DND-41 (cell line): ENCODE data around the gene DNMT3L.

Source experiments
- CTCF ChIP-seq: IDR thresholded peaks from 2 replicates; pipeline ENCODE4 v1.5.1; 2012; ENCODE audit warnings: borderline replicate concordance, low read length, moderate library complexity, mild to moderate bottlenecking; ENCODE audit not compliant: poor library complexity, severe bottlenecking; ENCODE audit errors: extremely low read depth
- EZH2 ChIP-seq: IDR thresholded peaks from 3 replicates; pipeline ENCODE4 v1.6.1; 2012; ENCODE audit warnings: borderline replicate concordance, low read depth, mild to moderate bottlenecking, moderate library complexity, low read length, inconsistent platforms; ENCODE audit not compliant: severe bottlenecking

DNA sequence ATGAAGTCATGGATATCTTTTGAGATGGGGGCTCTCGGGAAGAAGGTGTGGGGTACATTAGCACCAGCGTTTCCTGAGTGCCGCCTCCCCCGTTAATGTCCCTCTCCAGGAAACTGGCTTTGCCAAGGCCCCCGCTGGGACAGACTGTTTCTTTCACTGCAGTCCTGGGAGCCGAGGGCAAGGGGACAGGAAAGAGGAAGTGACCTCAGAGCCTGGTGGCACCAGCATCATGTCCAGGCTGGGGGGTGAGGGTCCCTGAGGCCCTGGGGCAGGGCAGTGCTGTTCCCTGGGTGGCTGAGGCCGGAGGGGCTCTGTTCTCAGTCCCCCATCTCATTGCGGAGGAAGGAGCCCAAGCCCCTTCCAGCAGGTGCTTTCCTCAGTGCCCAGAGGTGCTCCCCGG lies 44.0 kb upstream of the DNMT3L start:
- no peak for TF ChIP-seq CTCF
- no peak for TF ChIP-seq EZH2
